ENCODE results near the gene NANOS1.

GRCh38 chr10:118981946-118982345 is 47.6 kb upstream of the NANOS1 start:
- TF ChIP-seq POLR2AphosphoS5 (IDR thresholded peaks at IDR 0.05; ENCODE audit: low read depth, low read length) (no peak), REST (IDR thresholded peaks at IDR 0.05; ENCODE audit: insufficient read depth in 1 of 2, low read depth in 2 of 2, low read length in 2 of 2) (no peak), SIN3A (IDR thresholded peaks at IDR 0.05; ENCODE audit: borderline replicate concordance, insufficient read depth, low read length) (no peak)
